ENCODE results near the gene TXNRD2.

GRCh38 chr22:19929586-19930550, 11.8 kb downstream of the TXNRD2 start:
- TF ChIP-seq CTCF (IDR thresholded peaks at IDR 0.05) (no peak), POLR2A (IDR thresholded peaks at IDR 0.05) (no peak)

All from tibial nerve (tissue), 3 donors.